GM13977 (cell line): Measurements from ENCODE around the gene PGAP3.
"Not testable (repeated sequence)": the region's sequence is repeated elsewhere in the genome, so short reads cannot be mapped to it uniquely, and the experiment has no call there.

Source experiments
- DNase-seq: peaks from one replicate; pipeline ENCODE4 v3.0.0; 2012; ENCODE audit warnings: low spot score
- CTCF ChIP-seq: IDR thresholded peaks from 2 replicates; pipeline ENCODE4 v1.5.1; 2012; ENCODE audit warnings: mild to moderate bottlenecking, control low read depth; ENCODE audit not compliant: insufficient read depth; ENCODE audit errors: extremely low read depth, missing control alignments
- in situ Hi-C: fragments of 300-500 bp; cut with MboI; formaldehyde crosslinking; loops from one replicate; pipeline ENCODE4 v1.12.0; 2022; ENCODE audit warnings: low sequenced_read_pairs, low pct_unique_long_range_greater_than_20kb, mixed read lengths, inconsistent platforms; ENCODE audit not compliant: unreplicated experiment

The PGAP3 gene

GRCh38 chr17:39730095-39730921 is 42.5 kb upstream of the PGAP3 start, which contains the start of gene MIEN1:
MIEN1 (minus strand) TSS chr17:39730532; CDS start chr17:39730495, 37 bp downstream.
- TF ChIP-seq CTCF = peak; percentile 74
- in situ Hi-C loops = no loop called here
- peak; percentile 99 for DNase-seq

GRCh38 chr17:39729280-39729851 is 41.5 kb upstream of the PGAP3 start:
- in situ Hi-C loops = no loop called here
- DNase-seq = no peak
- no peak for TF ChIP-seq CTCF

- in situ Hi-C loops = no loop called here
- TF ChIP-seq CTCF = no peak
- DNase-seq = no peak
Measured at GRCh38 chr17:39727556-39727955, 39.7 kb upstream of the PGAP3 start.

GRCh38 chr17:39726617-39727016 is 38.8 kb upstream of the PGAP3 start:
- DNase-seq = no peak
- in situ Hi-C loops = no loop called here
- no peak for TF ChIP-seq CTCF

GRCh38 chr17:39725923-39726322 is 38.1 kb upstream of the PGAP3 start:
- in situ Hi-C loops, DNase-seq: not testable (repeated sequence)

- in situ Hi-C loops = no loop called here
- no peak for DNase-seq
- TF ChIP-seq CTCF = no peak
Measured at GRCh38 chr17:39724731-39725130, 36.9 kb upstream of the PGAP3 start.
